Lung (tissue), 12 donors: ENCODE measurements around the gene DNAH3. TPM values are rescaled to one million over a fixed set of nuclear protein-coding genes. Genes with fewer than 3 reads are reported as not detected.

Experiments
- ATAC-seq: fragments of 200-7000 bp; cut with Tn5 transposase; one replicate; pipeline ENCODE4 v1.9.1; 2020; ENCODE audit warnings: moderate number of reproducible peaks; ENCODE audit not compliant: insufficient read depth, low FRiP score
- DNase-seq, 3 donors: peaks; one replicate each; pipeline ENCODE4 v3.0.0-alpha.2; 2013 to 2017
- H3K27ac ChIP-seq, 2 donors: one replicate each; pipeline ENCODE4 v1.5.1; 2013; ENCODE audit warnings: mild to moderate bottlenecking in 2 of 2, moderate library complexity in 2 of 2, control low read depth in 1 of 2, inconsistent platforms in 1 of 2, low read depth in 1 of 2, low read length in 1 of 2
- H3K27me3 ChIP-seq, 3 donors: one replicate each; pipeline ENCODE4 v1.5.1; 2013; ENCODE audit warnings: low read length in 2 of 3; ENCODE audit not compliant: control insufficient read depth in 3 of 3, insufficient read depth in 3 of 3
- H3K36me3 ChIP-seq, 4 donors: one replicate each; pipeline ENCODE4 v1.5.1; 2013; ENCODE audit warnings: low read length in 4 of 4, mild to moderate bottlenecking in 1 of 4, moderate library complexity in 1 of 4; ENCODE audit not compliant: control insufficient read depth in 4 of 4, insufficient read depth in 4 of 4
- H3K4me1 ChIP-seq, 5 donors: one replicate each; pipeline ENCODE4 v1.5.1; 2013; ENCODE audit warnings: low read length in 5 of 5, mild to moderate bottlenecking in 2 of 5, moderate library complexity in 1 of 5; ENCODE audit not compliant: control insufficient read depth in 5 of 5, insufficient read depth in 5 of 5
- H3K4me3 ChIP-seq: one replicate; pipeline ENCODE4 v1.5.1; 2013; ENCODE audit warnings: mild to moderate bottlenecking, control low read depth, moderate library complexity
- H3K9ac ChIP-seq, 2 donors: one replicate each; pipeline ENCODE4 v1.5.1; 2013; ENCODE audit warnings: low read length in 2 of 2, control low read depth in 1 of 2; ENCODE audit not compliant: insufficient read depth in 1 of 2
- H3K9me3 ChIP-seq, 4 donors: one replicate each; pipeline ENCODE4 v1.5.1; 2013; ENCODE audit warnings: low read length in 3 of 4, mild to moderate bottlenecking in 1 of 4, moderate library complexity in 1 of 4; ENCODE audit not compliant: control insufficient read depth in 4 of 4, insufficient read depth in 3 of 4
- WGBS, 2 donors: extraction: QIAGEN DNeasy Blood & Tissue Kit; methylation state at CpG; one replicate each; pipeline ENCODE4 v1.1.7; 2013; 5-methylcytosine and 5-hydroxymethylcytosine counted together
- polyA plus RNA-seq, 2 donors: library from polyadenylated mRNA; stranded (reverse); fragments of 200-250 nt; gene quantifications; one replicate each; pipeline ENCODE4 v1.2.1, GENCODE V29; 2013
- total RNA-seq, 2 donors: library from RNA; depleted of rRNA in 1 of 2; stranded (reverse); fragments of >200 nt in 1 of 2; gene quantifications; one replicate each; pipeline ENCODE4 v1.2.1, GENCODE V29; 2014 to 2021
- TF ChIP-seq, protein P1 (sequence below): IDR thresholded peaks from 2 replicates; pipeline ENCODE4 v1.5.1; 2012; ENCODE audit warnings: mild to moderate bottlenecking; ENCODE audit errors: control extremely low read depth, extremely low read depth
- donor health status: control.
- donor health status: control.
- donor health status: Bipolar disorder and iron deficiency.
- donor health status: healthy.
- donor health status: DM: yes; HTN: yes; CAD: no.

Gene DNAH3
- total and polyA plus RNA-seq, 4 donors, result 1.0 to 24.1 (median 12.8) TPM

- Histone ChIP-seq H3K9ac (no peak overlapping the region), H3K27ac (no peak overlapping the region), H3K9me3 (no peaks in the 10 kb centered on the region), H3K4me1 (peaks cover 0 to 9% (median 0%) of the 10 kb centered on the region in 5 donors), H3K4me3 (no peak overlapping the region), H3K36me3 (peaks cover 0 to 9% (median 4%) of the 10 kb centered on the region in 4 donors), H3K27me3 (no peaks in the 10 kb centered on the region)
- DNase-seq, result no peak
- TF ChIP-seq, protein P1, sequence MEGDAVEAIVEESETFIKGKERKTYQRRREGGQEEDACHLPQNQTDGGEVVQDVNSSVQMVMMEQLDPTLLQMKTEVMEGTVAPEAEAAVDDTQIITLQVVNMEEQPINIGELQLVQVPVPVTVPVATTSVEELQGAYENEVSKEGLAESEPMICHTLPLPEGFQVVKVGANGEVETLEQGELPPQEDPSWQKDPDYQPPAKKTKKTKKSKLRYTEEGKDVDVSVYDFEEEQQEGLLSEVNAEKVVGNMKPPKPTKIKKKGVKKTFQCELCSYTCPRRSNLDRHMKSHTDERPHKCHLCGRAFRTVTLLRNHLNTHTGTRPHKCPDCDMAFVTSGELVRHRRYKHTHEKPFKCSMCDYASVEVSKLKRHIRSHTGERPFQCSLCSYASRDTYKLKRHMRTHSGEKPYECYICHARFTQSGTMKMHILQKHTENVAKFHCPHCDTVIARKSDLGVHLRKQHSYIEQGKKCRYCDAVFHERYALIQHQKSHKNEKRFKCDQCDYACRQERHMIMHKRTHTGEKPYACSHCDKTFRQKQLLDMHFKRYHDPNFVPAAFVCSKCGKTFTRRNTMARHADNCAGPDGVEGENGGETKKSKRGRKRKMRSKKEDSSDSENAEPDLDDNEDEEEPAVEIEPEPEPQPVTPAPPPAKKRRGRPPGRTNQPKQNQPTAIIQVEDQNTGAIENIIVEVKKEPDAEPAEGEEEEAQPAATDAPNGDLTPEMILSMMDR, result no peak
- no peak for ATAC-seq
- 48 to 81% methylated on average over 4 of the region's 4 CpGs for WGBS, 2 donors
Observed at GRCh38 chr16:20916942-20917341, 233.7 kb downstream of the DNAH3 start.

GRCh38 chr16:20916289-20916688 is 234.4 kb downstream of the DNAH3 start:
- Histone ChIP-seq H3K4me3 (no peak overlapping the region), H3K36me3 (peaks cover 0 to 9% (median 4%) of the 10 kb centered on the region in 4 donors), H3K27me3 (no peaks in the 10 kb centered on the region), H3K4me1 (peaks cover 0 to 9% (median 2%) of the 10 kb centered on the region in 5 donors), H3K27ac (no peak overlapping the region), H3K9me3 (no peaks in the 10 kb centered on the region), H3K9ac (no peak overlapping the region)
- ATAC-seq (no peak), DNase-seq (no peak)
- WGBS, 2 donors, result 92 to 94% methylated on average over 10 of the region's 10 CpGs
- TF ChIP-seq, protein P1, result no peak

DNA sequence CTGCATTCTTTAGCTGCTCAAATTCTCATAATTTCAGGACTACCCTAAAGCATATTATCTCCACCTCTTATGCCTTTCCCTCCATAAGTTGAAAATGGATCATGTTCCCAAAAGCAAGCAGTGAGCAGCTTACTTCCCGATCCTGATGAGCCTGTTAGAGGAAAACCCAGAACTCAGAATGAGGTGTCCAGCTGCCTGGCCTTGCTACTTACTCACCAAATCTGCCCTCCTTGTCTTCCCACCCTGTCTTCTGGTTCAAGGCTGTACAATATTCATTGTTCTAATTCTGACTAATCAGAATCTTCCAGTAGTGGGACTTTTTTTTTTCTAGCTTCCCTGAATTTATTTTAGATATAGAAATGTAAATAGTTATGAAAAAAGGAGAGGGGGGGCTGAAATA is 239.3 kb downstream of the DNAH3 start:
- 30 to 49% methylated on average over 1 of the region's 1 CpG for WGBS, 2 donors
- Histone ChIP-seq H3K27ac (peak overlapping the region; percentile 83 to 86), H3K4me3 (no peak overlapping the region), H3K4me1 (peaks cover 0 to 17% (median 3%) of the 10 kb centered on the region in 5 donors), H3K36me3 (peaks cover 0 to 2% (median 0%) of the 10 kb centered on the region in 4 donors), H3K27me3 (no peaks in the 10 kb centered on the region), H3K9ac (no peak overlapping the region), H3K9me3 (no peaks in the 10 kb centered on the region)
- no peak for ATAC-seq
- TF ChIP-seq, protein P1, result no peak
- DNase-seq, result no peak

DNA sequence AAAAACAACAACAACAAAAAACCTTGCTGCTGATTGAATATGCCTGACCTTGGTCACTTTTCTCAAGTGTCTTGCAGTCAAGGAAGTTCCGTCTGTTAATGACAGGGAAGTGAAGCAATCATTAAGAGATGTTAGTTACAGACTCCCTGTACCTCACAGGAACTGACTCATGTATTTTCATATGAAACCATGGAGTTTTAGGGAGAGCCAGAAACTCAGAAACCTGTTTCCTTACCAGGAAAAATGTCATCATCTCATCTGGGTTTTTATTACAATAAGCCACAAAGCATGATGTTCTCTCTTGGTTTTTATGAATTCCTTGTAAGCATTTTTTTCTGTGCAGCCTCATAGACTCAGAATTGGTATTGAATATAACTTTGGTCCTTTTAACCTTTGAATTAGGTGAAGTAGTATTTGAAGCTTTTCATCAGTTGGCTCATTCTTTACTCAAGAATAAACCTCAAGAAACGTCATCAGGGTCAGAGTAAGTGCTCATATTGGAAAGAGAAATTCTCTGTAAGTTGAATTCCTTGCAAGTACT is 239.8 kb downstream of the DNAH3 start:
- WGBS, 2 donors, result 13 to 16% methylated on average over 2 of the region's 2 CpGs

More for the DNA sequence above, 239.8 kb downstream of the DNAH3 start:
- no peaks in the 10 kb centered on the region for H3K9me3 ChIP-seq
- H3K4me1 ChIP-seq, result peaks cover 0 to 22% (median 5%) of the 10 kb centered on the region in 5 donors
- no peak overlapping the region for H3K4me3 ChIP-seq
- peak overlapping the region; percentile 83 to 86 for H3K27ac ChIP-seq
- peaks cover 0 to 2% (median 0%) of the 10 kb centered on the region in 4 donors for H3K36me3 ChIP-seq
- H3K27me3 ChIP-seq, result no peaks in the 10 kb centered on the region
- TF ChIP-seq, protein P1, result no peak
- H3K9ac ChIP-seq, result no peak overlapping the region
- DNase-seq (peak in 2 of 3 donors; percentile 20 to 35), ATAC-seq (peak; percentile 73)
